Ishikawa (cell line): ENCODE results near the gene MDN1.
A peak's percentile ranks its signal among the peaks of the same experiment; 100 is the strongest.

ENCODE experiments used
- CEBPB ChIP-seq: IDR thresholded peaks from 2 replicates; pipeline ENCODE4 v1.6.1; 2012
- CREB1 ChIP-seq: IDR thresholded peaks from 2 replicates; pipeline ENCODE4 v1.6.1; 2012; ENCODE audit warnings: low read depth
- EGR1 ChIP-seq: IDR thresholded peaks from 2 replicates; pipeline ENCODE4 v1.6.1; 2012
- EP300 ChIP-seq: IDR thresholded peaks from 2 replicates; pipeline ENCODE4 v1.6.1; 2012; ENCODE audit warnings: borderline replicate concordance
- FOXM1 ChIP-seq: IDR thresholded peaks from 2 replicates; pipeline ENCODE4 v1.6.1; 2012; ENCODE audit warnings: low read depth, borderline replicate concordance
- MAX ChIP-seq: IDR thresholded peaks from 2 replicates; pipeline ENCODE4 v1.6.1; 2012
- NFIC ChIP-seq: IDR thresholded peaks from 2 replicates; pipeline ENCODE4 v1.6.1; 2012
- RAD21 ChIP-seq: IDR thresholded peaks from 2 replicates; pipeline ENCODE4 v1.6.1; 2012; ENCODE audit warnings: low read depth
- REST ChIP-seq: IDR thresholded peaks from 2 replicates; pipeline ENCODE4 v1.6.1; 2012; ENCODE audit warnings: low read depth, mild to moderate bottlenecking
- TAF1 ChIP-seq: IDR thresholded peaks from 2 replicates; pipeline ENCODE4 v1.6.1; 2012; ENCODE audit warnings: low read depth, mild to moderate bottlenecking
- TCF12 ChIP-seq: IDR thresholded peaks from 2 replicates; pipeline ENCODE4 v1.6.1; 2012; ENCODE audit warnings: low read depth
- TEAD4 ChIP-seq: IDR thresholded peaks from 2 replicates; pipeline ENCODE4 v1.6.1; 2012
- USF1 ChIP-seq: IDR thresholded peaks from 2 replicates; pipeline ENCODE4 v1.6.1; 2012
- YY1 ChIP-seq: IDR thresholded peaks from 2 replicates; pipeline ENCODE4 v1.6.1; 2012; ENCODE audit warnings: low read depth
- ZBTB7A ChIP-seq: IDR thresholded peaks from 2 replicates; pipeline ENCODE4 v1.6.1; 2012; ENCODE audit warnings: low read depth

The MDN1 gene

GRCh38 chr6:89597988-89598387, 221.6 kb downstream of the MDN1 start:
- no peak for TF ChIP-seq TCF12
- peak; percentile 94 for TF ChIP-seq CEBPB
- peak; percentile 71 for TF ChIP-seq RAD21

- no peak for TF ChIP-seq REST
- no peak for TF ChIP-seq EP300
- no peak for TF ChIP-seq CEBPB
- TF ChIP-seq NFIC = no peak
- TF ChIP-seq TAF1 = no peak
- TF ChIP-seq USF1 = no peak
- TF ChIP-seq EGR1 = no peak
- no peak for TF ChIP-seq YY1
- no peak for TF ChIP-seq CREB1
- TF ChIP-seq TCF12 = no peak
- TF ChIP-seq FOXM1 = no peak
- TF ChIP-seq MAX = no peak
- TF ChIP-seq ZBTB7A = no peak
- TF ChIP-seq TEAD4 = no peak
- TF ChIP-seq RAD21 = no peak
These were observed 222.2 kb downstream of the MDN1 start for GRCh38 chr6:89597372-89597771.

- TF ChIP-seq REST (no peak), TEAD4 (no peak), CEBPB (no peak), FOXM1 (no peak), MAX (no peak), USF1 (no peak), YY1 (no peak), ZBTB7A (no peak), RAD21 (no peak)
These were observed 223.1 kb downstream of the MDN1 start for GRCh38 chr6:89596484-89596883.

GRCh38 chr6:89596056-89596455, 223.5 kb downstream of the MDN1 start:
- TF ChIP-seq MAX = no peak
